ENCODE results near the gene UGT1A9.

The UGT1A9 gene

DNA sequence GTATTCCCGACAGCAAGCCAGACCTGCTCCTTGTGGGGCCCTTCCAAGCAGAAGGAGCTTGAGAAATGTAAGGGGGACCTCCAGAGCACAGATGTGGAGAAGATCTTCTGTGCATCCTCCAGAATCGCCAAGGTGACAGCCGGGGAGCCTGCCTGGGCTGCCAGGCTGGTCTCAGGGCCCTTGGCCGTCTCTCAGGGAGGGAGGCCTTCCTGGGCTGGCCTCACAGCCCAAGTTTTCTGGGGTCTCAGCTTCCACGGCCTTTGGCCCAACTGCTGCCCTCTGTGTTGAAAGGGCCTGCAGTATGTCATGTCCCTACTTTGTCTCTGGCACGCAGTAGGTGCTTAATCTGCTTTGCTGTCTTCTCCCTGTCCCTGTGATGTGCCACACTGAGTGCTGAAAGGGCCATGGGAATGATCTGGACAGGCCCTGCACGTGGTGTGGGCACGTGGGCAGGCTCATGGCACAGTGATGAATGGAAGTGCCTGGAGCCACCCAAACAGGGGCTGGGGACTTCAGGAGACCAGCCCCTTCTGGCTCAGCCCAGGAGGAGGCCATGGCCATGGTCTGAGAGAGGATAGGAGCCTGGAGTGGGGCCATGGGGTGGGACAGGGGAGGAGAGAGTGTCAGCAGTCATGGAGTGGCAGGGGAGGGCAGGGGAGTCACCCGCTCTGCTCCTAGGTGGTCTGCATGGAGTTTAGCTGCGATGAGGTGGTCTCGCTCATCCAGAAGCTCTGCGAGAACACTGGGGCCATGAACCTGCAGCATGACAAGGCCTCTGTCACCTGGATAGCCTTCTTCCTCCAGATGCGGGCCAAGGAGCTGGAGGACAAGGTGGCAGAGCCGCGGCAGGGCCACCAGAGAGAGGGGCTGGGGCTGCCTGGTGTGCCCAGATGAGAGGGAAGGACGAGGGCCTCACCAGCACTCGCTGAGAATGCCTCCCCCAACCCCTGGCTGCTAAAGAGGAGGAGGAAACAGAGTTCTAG is 147.2 kb downstream of the UGT1A9 start:
- Histone ChIP-seq H2AFZ (ENCODE audit: low read depth, low read length, severe bottlenecking) (no peak overlapping the region), H3K9me2 (replicated peaks; ENCODE audit: insufficient read depth, low read length) (no peaks in the 10 kb centered on the region), H3K4me2 (ENCODE audit: low read depth, low read length, poor library complexity, severe bottlenecking) (no peak overlapping the region), H3K36me3 (ENCODE audit: low read length) (no peaks in the 10 kb centered on the region), H3K9ac (ENCODE audit: low read length) (no peak overlapping the region), H4K20me1 (ENCODE audit: low read depth, low read length) (no peaks in the 10 kb centered on the region), H3F3A (ENCODE audit: insufficient read depth) (no peaks in the 10 kb centered on the region), H3K79me2 (ENCODE audit: insufficient read depth, low read length) (no peaks in the 10 kb centered on the region), H3K27me3 (ENCODE audit: low read length) (no peaks in the 10 kb centered on the region), H3K4me3 (ENCODE audit: insufficient read depth, low read length, poor library complexity, severe bottlenecking) (no peak overlapping the region), H3K27ac (ENCODE audit: low read depth, low read length) (no peak overlapping the region), H3K9me3 (ENCODE audit: insufficient read depth, low read length) (no peaks in the 10 kb centered on the region)
- no peak for TF ChIP-seq CTCF (IDR thresholded peaks at IDR 0.05; ENCODE audit: insufficient read depth, low read length, poor library complexity, severe bottlenecking)
- no peak for TF ChIP-seq EZH2phosphoT487 (conservative IDR thresholded peaks at IDR 0.05; ENCODE audit: low read length)

DNA sequence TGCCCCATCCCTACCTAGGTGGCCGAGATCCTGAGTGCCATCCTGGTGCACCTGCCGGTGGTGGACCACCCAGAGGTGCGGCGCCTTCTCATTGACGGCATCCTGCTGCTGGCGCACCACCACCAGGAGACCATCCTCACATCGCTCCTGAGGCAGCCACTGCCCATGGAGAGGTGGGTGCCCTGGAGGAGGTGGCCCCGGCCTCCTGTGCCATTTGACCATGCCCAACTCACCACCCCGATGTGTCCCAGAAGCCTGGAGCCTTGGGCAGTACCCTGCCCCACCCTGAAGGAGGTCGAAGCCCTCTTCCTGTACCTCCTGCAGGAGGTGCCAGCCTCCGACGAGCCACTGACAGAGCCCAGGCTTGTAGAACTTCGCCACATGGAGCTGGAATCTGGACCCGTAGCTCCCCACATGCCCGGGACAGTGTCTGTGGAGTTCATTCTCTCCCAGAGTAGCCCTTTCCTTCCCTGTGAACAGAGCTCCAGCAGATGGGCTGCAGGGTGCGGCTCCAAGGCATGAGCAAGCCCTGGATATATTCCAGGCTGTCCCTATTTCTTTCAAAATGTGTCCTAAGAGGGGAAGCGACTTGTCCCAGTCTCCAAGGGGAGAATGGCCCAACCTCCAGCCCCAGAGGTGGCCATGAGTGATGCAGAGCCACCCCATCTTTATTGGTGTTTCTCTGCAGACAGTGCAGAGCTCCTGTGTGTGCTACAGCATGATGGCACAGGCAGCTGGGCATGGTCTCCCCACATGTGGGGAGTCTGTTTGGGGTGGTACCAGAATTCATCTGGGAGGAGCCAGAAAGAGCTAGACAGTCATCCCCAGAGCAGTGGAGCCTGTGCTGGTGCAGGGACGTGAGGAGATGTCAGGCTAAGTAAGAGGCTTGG is 148.4 kb downstream of the UGT1A9 start:
- H3K27me3 ChIP-seq (ENCODE audit: low read length): no peaks in the 10 kb centered on the region
- H3K9me3 ChIP-seq (ENCODE audit: insufficient read depth, low read length): no peaks in the 10 kb centered on the region
- no peak overlapping the region for H2AFZ ChIP-seq (ENCODE audit: low read depth, low read length, severe bottlenecking)
- no peak overlapping the region for H3K9ac ChIP-seq (ENCODE audit: low read length)
- no peaks in the 10 kb centered on the region for H3K79me2 ChIP-seq (ENCODE audit: insufficient read depth, low read length)
- no peaks in the 10 kb centered on the region for H3F3A ChIP-seq (ENCODE audit: insufficient read depth)
- H4K20me1 ChIP-seq (ENCODE audit: low read depth, low read length): no peaks in the 10 kb centered on the region
- H3K4me2 ChIP-seq (ENCODE audit: low read depth, low read length, poor library complexity, severe bottlenecking): no peak overlapping the region
- H3K36me3 ChIP-seq (ENCODE audit: low read length): no peaks in the 10 kb centered on the region
- H3K9me2 ChIP-seq (replicated peaks; ENCODE audit: insufficient read depth, low read length): no peaks in the 10 kb centered on the region
- no peak overlapping the region for H3K27ac ChIP-seq (ENCODE audit: low read depth, low read length)
- no peak overlapping the region for H3K4me3 ChIP-seq (ENCODE audit: insufficient read depth, low read length, poor library complexity, severe bottlenecking)
- TF ChIP-seq CTCF (IDR thresholded peaks at IDR 0.05; ENCODE audit: insufficient read depth, low read length, poor library complexity, severe bottlenecking) (no peak), EZH2phosphoT487 (conservative IDR thresholded peaks at IDR 0.05; ENCODE audit: low read length) (no peak)

DNA sequence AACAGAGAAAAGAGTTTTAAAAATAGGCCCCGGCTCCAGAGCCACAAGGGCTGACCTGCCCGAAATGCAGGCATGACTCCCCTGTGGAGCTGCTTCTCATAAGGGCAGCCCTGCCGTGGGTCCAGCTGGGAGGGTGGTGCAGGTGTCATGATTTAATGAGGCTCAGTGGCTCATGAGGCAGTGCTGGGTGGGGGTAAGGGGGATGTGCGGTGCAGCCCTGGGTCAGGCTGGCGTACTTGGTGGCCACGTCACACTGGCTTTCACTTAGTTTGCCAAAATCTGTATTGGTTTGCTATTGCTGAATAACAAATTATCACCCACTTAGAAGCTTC is 149.0 kb downstream of the UGT1A9 start:
- TF ChIP-seq CTCF (IDR thresholded peaks at IDR 0.05; ENCODE audit: insufficient read depth, low read length, poor library complexity, severe bottlenecking): no peak
- TF ChIP-seq EZH2phosphoT487 (conservative IDR thresholded peaks at IDR 0.05; ENCODE audit: low read length): no peak
- Histone ChIP-seq H3K9me3 (ENCODE audit: insufficient read depth, low read length) (no peaks in the 10 kb centered on the region), H3K36me3 (ENCODE audit: low read length) (no peaks in the 10 kb centered on the region), H3K27me3 (ENCODE audit: low read length) (no peaks in the 10 kb centered on the region), H3F3A (ENCODE audit: insufficient read depth) (no peaks in the 10 kb centered on the region), H3K4me2 (ENCODE audit: low read depth, low read length, poor library complexity, severe bottlenecking) (no peak overlapping the region), H3K4me3 (ENCODE audit: insufficient read depth, low read length, poor library complexity, severe bottlenecking) (no peak overlapping the region), H3K79me2 (ENCODE audit: insufficient read depth, low read length) (no peaks in the 10 kb centered on the region), H3K9me2 (replicated peaks; ENCODE audit: insufficient read depth, low read length) (no peaks in the 10 kb centered on the region), H4K20me1 (ENCODE audit: low read depth, low read length) (no peaks in the 10 kb centered on the region), H3K27ac (ENCODE audit: low read depth, low read length) (no peak overlapping the region), H2AFZ (ENCODE audit: low read depth, low read length, severe bottlenecking) (no peak overlapping the region), H3K9ac (ENCODE audit: low read length) (no peak overlapping the region)

Data from SU-DHL-6 (cell line).